Peyer's patch (tissue), 4 donors: ENCODE data around the gene RPL31. TPM values are rescaled to one million over a fixed set of nuclear protein-coding genes. Genes with fewer than 3 reads are reported as not detected.
A peak's percentile ranks its signal among the peaks of the same experiment; 100 is the strongest.

ENCODE experiments used
- DNase-seq, 3 donors: peaks; one replicate each; pipeline ENCODE4 v3.0.0-alpha.2; 2017 to 2019
- H3K27ac ChIP-seq, 4 donors: fragments of 200-600 bp; sonication (generic); one replicate each; pipeline ENCODE4 v1.5.1; 2016 to 2019
- H3K27me3 ChIP-seq, 2 donors: fragments of 200-600 bp; sonication (generic); one replicate each; pipeline ENCODE4 v1.5.1; 2019
- H3K36me3 ChIP-seq, 3 donors: fragments of 200-600 bp; sonication (generic); one replicate each; pipeline ENCODE4 v1.5.1; 2016 to 2019
- H3K4me1 ChIP-seq, 4 donors: fragments of 200-600 bp; sonication (generic); one replicate each; pipeline ENCODE4 v1.5.1; 2016 to 2019
- H3K4me3 ChIP-seq, 4 donors: fragments of 200-600 bp; sonication (generic); 1 replicate in 3 of 4; 2 replicates in 1 of 4; pipeline ENCODE4 v1.5.1; 2016 to 2019; ENCODE audit warnings: mild to moderate bottlenecking in 1 of 4
- H3K9me3 ChIP-seq, 4 donors: fragments of 200-600 bp; sonication (generic); one replicate each; pipeline ENCODE4 v1.5.1; 2016 to 2019; ENCODE audit warnings: mild to moderate bottlenecking in 1 of 4
- CTCF ChIP-seq, 6 experiments: fragments of 450-650 bp in 4 of 6; fragments of 200-600 bp in 2 of 6; sonication (generic) in 1 of 6; IDR thresholded peaks; one replicate each; pipeline ENCODE4 v1.5.1; 2017 to 2019; ENCODE audit warnings: antibody characterized with exemption in 6 of 6, mild to moderate bottlenecking in 3 of 6, moderate library complexity in 1 of 6
- POLR2A ChIP-seq, 2 donors: fragments of 450-650 bp; IDR thresholded peaks; one replicate each; pipeline ENCODE4 v1.5.1; 2017; ENCODE audit warnings: antibody characterized with exemption in 2 of 2, mild to moderate bottlenecking in 2 of 2, moderate library complexity in 2 of 2
- total RNA-seq, 4 donors: library from RNA; depleted of rRNA; stranded (reverse); fragments of >200 nt; gene quantifications; one replicate each; pipeline ENCODE4 v1.1.0, GENCODE V29; 2016

The RPL31 gene
- total RNA-seq, 4 donors from 2014 or later: 308 to 1,394 (median 568) TPM

- Histone ChIP-seq H3K9me3 (no peaks in the 10 kb centered on the region), H3K4me3 (no peak overlapping the region), H3K4me1 (peaks cover 0 to 4% (median 0%) of the 10 kb centered on the region in 4 donors), H3K27ac (no peak overlapping the region), H3K27me3 (no peaks in the 10 kb centered on the region), H3K36me3 (peaks cover 0 to 42% (median 0%) of the 10 kb centered on the region in 3 donors)
- TF ChIP-seq POLR2A (IDR thresholded peaks at IDR 0.05) (no peak), CTCF (IDR thresholded peaks at IDR 0.05) (no peak)
- DNase-seq: no peak
Measured at GRCh38 chr2:101012054-101012705, 10.1 kb downstream of the RPL31 start.

- Histone ChIP-seq H3K4me1 (peaks cover 0 to 4% (median 0%) of the 10 kb centered on the region in 4 donors), H3K36me3 (peaks cover 0 to 40% (median 0%) of the 10 kb centered on the region in 3 donors), H3K9me3 (no peaks in the 10 kb centered on the region), H3K4me3 (no peak overlapping the region), H3K27ac (no peak overlapping the region), H3K27me3 (no peaks in the 10 kb centered on the region)
- TF ChIP-seq POLR2A (IDR thresholded peaks at IDR 0.05) (no peak), CTCF (IDR thresholded peaks at IDR 0.05) (peak; percentile 74 to 90 (median 88))
- peak in 1 of 3 donors; percentile 37 for DNase-seq
Measured at GRCh38 chr2:101012706-101013181, 10.7 kb downstream of the RPL31 start.

- Histone ChIP-seq H3K9me3 (no peaks in the 10 kb centered on the region), H3K4me3 (no peak overlapping the region), H3K27me3 (no peaks in the 10 kb centered on the region), H3K4me1 (peaks cover 0 to 4% (median 0%) of the 10 kb centered on the region in 4 donors), H3K36me3 (peaks cover 0 to 38% (median 0%) of the 10 kb centered on the region in 3 donors), H3K27ac (no peak overlapping the region)
- TF ChIP-seq POLR2A (IDR thresholded peaks at IDR 0.05): no peak
- no peak for TF ChIP-seq CTCF (IDR thresholded peaks at IDR 0.05)
- DNase-seq: no peak
Measured at GRCh38 chr2:101014264-101014857, 12.3 kb downstream of the RPL31 start.

GRCh38 chr2:101017371-101017770 is 15.3 kb downstream of the RPL31 start:
- Histone ChIP-seq H3K27ac (no peak overlapping the region), H3K36me3 (peaks cover 0 to 44% (median 0%) of the 10 kb centered on the region in 3 donors), H3K9me3 (no peaks in the 10 kb centered on the region), H3K27me3 (no peaks in the 10 kb centered on the region), H3K4me1 (peaks cover 0 to 4% (median 0%) of the 10 kb centered on the region in 4 donors), H3K4me3 (no peak overlapping the region)
- DNase-seq: no peak
- TF ChIP-seq POLR2A (IDR thresholded peaks at IDR 0.05) (no peak), CTCF (IDR thresholded peaks at IDR 0.05) (no peak)

GRCh38 chr2:101018934-101019333 is 16.8 kb downstream of the RPL31 start:
- no peaks in the 10 kb centered on the region for H3K4me1 ChIP-seq
- TF ChIP-seq POLR2A (IDR thresholded peaks at IDR 0.05): no peak
- TF ChIP-seq CTCF (IDR thresholded peaks at IDR 0.05): no peak
- DNase-seq: no peak
- no peak overlapping the region for H3K27ac ChIP-seq
- no peaks in the 10 kb centered on the region for H3K9me3 ChIP-seq
- H3K36me3 ChIP-seq: peaks cover 0 to 44% (median 0%) of the 10 kb centered on the region in 3 donors
- H3K4me3 ChIP-seq: no peak overlapping the region
- H3K27me3 ChIP-seq: no peaks in the 10 kb centered on the region
